Dermis microvascular lymphatic vessel endothelial cell (primary cell): ENCODE results near the gene FHL3. TPM values are rescaled to one million over a fixed set of nuclear protein-coding genes. Genes with fewer than 3 reads are reported as not detected.

Source experiments
- DNase-seq, 2 donors: peaks; one replicate each; pipeline versions ENCODE4 v3.0.0 to v3.0.0-alpha.2; 2010; ENCODE audit warnings: low read depth in 2 of 2
- total RNA-seq: library from RNA; depleted of rRNA; stranded (reverse); fragments of >200 nt; gene quantifications from 2 replicates; pipeline ENCODE4 v1.2.1, GENCODE V29; 2014

FHL3 gene
- total RNA-seq, 1 donor from 2014 or later: 10.9 TPM

DNA sequence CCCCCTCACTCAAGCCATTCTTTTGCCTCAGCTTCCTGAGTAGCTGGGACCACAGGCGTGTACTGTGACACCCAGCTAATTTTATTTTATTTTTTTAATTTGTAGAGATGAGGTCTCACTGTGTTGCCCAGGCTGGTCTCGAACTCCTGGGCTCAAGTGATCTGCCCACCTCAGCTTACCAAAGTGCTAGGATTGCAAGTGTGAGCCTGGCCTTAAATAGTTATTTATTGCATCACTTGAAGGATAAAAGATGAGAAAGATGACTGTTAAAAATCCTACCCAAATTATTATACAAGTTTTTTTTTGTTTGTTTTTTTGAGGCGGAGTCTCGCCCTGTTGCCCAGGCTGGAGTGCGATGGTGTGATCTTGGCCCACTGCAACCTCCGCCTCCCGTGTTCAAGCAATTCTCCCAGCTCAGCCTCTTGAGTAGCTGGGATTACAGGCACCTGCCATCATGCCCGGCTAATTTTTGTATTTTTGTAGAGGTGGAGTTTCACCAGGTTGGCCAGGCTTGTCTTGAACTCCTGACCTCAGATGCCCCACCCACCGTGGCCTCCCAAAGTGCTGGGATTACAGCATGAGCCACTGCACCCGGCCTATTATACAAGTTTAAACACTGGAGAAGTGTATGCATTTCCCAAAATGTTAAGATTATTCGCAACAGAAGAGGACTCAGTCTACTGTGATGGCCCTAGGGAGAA is 9.6 kb upstream of the FHL3 start:
- no peak for DNase-seq

DNA sequence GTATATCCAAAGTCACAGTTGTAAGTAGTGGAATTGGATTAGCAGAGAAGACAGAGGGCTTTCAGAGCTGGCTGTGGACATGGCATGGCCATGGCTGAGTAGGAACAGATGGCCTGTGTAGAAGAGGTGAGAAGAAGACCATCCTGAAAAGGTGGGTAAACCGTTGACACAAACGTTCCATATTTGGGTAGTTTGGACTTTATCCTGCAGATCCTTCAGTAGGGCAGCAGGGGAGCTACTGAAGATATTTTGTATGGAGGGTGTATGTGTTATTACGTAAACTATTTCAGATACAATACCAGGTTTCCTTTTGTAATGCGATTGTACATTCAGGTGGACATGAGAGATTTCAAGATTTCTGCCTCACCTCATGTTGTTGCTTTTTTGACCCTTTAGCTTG is 8.9 kb upstream of the FHL3 start:
- no peak for DNase-seq

DNA sequence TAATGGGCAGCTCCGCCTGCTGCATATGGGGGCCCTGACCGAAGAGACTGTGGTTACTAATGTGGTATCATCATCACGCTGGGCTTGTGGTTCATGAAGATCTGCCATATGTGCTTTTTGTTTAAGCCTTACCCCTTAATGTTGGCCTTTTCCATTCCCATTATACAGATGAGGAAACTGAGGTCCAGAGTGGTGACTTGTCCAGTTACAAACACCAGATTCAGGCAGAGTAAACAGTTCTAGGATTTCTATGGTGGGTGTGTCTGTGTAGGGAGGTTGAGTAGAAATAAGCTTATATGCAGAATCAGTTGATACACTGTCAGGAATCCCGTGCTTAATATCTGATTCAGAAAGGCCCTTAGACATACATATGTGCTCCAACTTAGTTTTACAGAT is 7.9 kb upstream of the FHL3 start:
- no peak for DNase-seq

DNA sequence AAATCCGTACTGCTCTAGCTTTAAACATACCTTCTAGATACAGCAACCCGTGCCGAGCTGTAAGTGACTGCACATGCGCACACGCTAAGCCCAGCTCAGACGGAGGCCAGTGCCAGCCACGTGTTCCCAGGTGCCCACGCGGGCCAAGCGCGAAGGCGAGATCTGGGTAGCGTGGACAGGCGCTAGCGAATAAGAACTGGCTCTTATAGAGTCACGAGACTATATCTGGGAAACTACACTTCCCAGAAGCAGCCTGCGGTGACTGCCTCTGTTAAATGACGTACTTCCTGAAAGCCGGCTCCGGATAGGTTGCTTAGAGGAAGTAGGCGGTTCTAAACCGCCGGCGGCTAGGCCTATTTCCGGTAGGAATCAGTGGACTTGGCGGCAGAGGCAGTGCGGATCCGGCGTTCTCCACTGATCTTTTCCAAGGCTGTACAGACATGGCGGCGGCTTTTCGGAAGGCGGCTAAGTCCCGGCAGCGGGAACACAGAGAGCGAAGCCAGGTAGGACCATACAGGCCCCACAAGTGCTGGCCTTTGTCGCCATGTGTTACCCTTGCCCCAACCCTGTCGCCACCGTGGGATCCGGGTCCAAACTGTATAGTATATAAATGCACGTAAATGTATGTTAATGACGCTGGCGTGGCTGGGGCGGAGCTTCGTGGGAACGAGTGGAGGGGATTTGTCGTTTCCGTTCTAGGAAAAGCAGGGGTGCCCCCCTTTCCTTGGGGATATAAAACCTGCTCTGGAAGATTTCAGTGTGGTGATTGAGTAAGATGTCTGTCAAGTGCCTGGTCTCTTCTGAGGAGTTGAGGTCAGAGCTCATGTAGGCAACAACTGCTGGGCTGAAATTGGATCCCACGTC is 7.3 kb upstream of the FHL3 start, which contains the start of gene UTP11:
UTP11 (plus strand) TSS at position 372 of the 864 bp plus-strand sequence; CDS start at position 441, 69 bp downstream.
- DNase-seq: peak; percentile 99 to 100

DNA sequence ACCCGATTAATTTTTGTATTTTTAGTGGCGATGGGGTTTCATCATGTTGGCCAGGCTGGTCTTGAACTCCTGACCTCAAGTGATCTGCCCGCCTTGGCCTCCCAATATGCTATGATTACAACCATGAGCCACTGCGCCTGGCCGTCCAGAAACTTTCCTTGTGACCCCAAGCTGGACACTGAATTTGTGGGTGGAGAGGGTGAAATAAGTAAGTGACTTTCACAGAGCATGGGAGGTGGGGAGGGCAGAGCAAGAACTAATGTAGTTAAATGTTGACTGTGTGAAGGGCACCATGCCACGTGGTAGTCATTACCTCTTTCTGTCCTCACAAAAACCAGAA is 4.5 kb upstream of the FHL3 start:
- DNase-seq: no peak

DNA sequence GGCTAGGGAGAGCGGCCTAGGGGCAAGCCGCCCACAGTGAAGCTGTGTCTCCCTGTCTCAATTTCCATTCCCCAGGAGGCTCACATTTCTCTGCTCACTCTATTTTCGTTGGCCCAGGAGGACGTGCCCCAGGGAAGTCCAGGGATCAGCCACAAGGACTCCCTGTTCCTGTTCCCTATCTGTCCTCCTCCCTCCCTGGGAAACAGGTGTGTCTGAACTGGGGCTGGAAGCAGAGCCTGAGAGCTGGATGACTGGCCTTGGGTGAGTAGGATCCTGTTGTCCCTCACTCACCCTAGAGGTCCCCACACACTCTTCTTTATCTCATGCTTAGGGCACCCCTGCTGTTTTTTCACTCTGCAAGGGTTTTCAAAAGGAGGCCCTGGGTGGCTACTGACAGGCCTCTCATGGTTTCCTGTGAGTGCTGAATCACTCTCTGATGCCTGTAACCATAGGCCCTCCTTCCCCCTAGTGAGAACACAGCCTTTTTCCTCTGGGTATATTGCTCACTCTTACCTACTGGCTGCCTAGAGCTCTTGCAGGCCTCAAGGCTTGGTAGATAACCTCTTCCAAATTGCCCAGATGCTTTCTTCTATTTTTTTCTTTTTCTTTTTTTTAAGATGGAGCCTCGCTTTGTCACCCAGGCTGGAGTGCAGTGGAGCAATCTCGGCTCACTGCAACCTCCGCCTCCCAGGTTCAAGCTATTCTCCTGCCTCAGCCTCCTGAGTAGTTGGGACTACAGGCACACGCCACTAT is 4.0 kb upstream of the FHL3 start:
- peak; percentile 25 to 82 for DNase-seq

DNA sequence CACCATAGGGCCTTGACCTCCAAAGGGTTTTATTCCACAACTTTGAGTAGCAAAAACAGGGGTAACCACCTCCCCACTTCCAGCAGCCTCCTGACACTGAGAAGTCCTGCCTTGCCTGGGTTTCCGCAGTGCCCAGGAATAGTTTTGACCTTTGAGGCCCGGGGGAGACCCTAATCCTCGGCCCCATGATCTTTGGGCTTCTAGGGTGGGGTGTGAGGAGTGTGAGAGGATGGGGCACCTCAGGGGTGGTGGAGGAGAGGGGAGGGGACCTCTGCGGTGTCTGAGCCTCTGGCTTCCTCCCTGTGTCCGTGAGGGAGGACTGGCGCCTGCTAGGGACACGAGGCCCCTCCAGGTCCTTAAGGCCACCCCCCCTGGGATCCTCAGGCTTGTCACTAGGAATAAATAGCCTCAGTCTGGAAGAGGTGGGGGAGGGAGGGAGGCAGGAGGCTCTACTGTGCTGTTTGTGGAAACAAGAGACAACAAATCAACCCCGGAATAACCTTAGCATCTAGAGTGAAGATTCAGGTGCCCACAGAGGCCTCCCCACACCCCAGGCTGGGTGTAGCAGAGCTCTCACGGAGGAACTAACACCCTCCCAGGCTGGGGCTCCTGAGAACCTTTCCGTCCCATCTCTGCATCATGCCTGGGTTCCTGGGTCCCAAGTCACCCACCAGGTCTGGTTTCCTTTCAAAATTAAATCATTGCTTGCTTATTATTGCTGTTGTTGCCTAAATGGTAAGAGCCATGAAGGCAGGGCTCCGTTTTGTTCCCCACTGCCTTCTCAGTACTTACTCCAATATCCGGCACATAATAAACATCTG is 904 bp upstream of the FHL3 start:
- DNase-seq: no peak

DNA sequence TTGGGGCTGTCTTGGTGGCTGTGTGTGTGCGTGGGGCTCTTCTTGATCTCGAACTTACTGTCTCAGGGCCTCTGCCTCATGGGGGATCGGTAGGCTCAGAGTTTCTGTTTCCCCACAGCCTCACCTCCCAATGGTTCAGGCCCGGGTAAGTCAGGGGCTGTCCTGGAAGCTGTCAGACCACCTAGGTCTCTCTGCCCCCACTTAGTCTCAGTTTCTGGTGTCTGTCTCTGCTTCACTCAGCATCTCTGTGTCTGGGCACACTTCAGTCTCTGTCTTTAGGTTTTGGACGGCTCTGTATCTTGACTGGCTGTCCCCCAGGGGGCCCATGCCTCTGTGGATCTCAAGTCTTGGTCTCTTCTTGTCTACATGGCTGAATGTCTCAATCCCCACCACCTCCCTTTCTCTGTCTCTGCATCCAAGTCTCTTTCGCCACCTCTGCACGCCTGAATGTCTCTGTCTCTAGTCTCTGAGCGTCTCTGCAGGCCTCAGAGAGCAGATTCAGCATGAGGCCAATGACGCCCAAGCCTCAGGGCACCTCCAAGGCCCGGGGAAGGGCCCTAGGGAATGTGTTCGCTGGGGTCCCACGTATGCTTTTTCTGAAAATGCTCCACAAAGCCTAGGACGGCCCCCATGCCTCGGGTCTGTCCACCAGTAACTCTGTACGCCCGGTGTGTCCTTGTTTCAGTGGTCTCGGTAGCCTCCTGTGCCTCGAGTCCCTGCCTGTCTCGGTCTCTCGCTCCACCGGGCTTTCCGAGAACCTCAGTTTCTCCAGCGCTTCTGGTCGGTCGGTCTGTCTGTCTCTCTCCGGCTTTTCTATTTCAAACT is 818 bp downstream of the FHL3 start:
- no peak for DNase-seq

DNA sequence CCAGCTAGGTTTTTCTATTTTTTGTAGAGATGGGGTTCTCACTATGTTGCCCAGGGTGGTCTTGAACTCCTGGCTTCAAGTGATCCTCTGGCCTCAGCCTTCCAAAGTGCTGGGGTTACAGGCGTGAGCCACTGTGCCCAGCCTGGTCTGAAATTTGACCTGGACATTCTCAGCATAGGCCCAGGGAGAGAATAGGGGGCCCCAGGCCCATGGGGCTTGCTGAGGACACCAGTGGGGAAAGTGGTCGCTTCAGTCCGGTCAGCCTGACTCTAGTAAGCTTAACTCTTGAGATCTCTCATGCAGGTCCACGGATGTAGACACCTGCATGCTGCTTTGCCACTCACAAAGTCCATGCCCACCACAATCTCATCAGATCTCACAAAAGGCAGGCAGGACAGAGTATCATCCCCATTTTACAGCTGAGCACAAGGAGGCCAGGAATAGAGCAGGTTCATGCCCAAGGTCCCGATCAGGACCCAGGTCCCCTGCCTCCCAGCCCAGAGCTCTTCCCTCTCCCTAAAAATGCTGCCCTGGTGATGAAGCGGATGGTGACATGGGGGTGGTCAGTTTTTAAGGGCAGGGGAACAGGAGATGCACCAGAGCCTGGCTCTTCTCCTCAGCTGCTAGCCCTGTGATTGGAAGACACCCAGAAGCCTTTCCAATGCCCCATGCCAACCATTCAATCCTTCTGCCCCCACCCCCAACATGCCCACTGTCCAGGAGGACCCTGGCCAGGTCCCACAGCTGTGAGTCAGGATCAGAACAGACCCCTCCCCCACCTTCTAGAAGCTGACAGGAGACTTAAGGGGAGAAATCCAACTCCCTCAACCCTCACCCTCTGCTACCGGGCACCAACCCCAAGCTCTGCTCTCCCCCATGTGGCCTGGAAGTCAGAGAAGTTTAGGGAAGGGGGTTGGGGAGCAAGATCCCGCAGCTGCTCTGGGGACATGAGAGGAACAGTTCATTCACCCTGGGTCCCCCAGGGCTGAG is 1.8 kb downstream of the FHL3 start:
- DNase-seq: peak in 1 of 2 donors; percentile 50

DNA sequence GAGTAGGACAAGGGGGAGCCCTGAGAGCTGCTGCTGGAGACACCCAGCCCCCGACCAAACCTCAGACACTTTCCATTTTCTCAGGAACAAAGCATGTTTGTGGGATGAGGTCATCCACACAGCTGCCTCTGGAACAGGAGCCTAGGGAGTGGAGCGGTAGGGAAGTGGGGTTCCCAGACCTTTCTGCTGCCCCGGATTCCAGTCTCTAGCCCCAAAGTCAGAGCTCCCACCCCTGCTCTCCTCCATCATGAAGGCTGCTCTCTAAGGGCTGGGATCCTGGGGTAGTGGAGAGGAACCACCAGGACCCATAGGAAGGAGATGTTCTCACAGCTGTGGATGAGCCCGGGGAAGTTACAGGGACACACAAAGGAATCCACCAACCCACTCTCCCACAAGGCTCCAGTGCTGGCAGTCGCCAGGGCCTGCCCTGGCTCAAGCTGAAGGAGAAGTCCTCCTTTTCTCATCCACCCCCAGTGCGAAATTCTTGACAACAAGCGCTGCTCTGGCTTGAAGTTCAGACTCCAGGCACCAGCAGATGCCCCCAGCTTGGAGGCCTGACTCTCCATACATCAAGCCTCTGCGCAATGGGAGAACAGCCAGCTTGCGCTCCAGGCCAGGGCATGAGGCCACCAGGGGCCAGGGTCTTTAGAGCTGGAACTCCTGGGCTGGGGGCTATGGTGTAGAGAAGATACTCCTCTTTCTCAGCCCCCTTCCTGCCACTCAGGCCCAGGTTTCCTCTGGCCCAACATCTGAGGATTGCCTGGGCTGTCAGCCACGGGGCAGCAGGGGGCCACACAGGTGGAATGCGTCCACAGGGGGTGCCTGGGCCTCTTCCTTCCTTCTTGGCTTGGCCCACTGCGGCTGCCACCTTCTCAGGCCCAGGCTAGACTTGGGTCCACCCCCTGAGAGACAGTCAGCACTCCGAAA is 4.5 kb downstream of the FHL3 start:
- DNase-seq: peak in 1 of 2 donors; percentile 83

DNA sequence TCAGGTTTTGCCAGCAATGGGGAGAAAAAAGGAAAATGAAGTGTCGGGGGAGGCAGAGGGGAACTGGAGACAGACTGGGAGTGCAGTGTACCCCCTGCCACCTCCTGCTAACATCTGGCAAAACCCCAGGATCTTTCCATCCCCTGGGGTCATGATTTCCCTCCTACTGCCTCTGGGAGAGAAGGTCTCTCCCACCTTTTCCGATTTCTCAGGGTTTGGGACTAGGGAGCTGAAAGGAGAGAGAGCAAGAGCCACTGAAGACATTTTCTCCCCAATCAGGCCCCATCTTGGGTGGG is 5.1 kb downstream of the FHL3 start:
- no peak for DNase-seq

DNA sequence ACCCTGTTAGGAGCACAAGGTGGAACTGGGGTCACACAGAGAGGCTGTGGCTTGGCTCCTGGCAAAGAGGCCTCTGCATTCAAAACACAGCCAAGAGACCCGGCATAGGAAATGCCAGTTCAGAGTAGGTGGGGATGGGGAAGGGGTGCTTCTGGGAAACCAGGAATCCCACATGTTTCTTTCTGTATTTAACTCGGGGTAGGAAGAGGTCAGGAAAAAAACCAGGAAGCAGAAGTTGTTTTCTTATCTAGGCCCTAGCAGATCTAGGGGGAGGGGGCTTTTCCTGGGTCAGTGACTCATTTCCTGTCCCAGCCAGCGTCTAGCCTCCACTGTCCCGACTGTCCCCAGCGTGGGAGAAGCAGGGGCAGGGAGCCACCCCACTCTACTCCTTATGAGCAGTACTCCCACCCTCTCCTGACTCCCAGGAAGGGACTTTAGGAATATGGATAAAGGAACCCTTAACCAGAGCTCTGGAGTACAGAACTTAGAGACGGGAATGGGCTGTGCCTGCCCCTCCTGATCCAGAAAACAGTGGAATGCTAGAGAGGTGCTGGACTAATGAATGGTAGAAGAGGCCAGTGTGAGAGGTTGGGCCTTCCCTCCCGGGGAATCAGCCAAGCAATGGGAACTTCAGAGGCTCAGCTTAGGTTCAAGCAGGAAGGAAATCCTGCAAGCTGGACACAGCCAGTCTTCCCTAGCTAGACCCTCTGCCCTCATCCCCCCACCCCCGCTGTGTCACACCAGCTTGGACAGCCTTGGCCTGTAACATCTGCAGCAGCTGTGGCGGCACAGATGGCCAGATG is 5.7 kb downstream of the FHL3 start:
- peak; percentile 68 to 89 for DNase-seq

DNA sequence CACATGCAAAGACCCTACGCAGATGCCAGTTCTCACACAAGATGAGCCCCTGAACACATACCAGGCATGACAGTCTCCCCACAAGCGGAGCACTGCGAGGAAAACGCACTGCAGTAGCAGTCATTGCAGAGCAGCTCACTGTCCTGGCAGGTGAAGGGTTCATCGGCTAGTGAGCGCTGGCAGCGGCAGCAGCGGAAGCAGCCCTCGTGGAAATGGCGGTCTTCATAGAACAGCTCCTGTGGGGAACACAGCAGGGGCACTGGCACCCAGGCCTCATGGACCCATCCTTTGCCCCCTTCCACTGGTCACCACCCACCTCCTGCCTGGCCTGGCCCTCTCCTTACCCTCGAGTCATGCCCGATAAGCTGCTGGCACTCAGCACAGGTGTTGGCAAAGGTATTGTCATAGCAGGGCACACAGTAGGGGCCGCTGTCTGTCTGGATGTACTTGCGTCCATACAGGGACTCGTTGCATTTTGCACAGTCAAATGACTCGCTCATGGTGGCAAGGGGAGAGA is 6.3 kb downstream of the FHL3 start:
- no peak for DNase-seq

DNA sequence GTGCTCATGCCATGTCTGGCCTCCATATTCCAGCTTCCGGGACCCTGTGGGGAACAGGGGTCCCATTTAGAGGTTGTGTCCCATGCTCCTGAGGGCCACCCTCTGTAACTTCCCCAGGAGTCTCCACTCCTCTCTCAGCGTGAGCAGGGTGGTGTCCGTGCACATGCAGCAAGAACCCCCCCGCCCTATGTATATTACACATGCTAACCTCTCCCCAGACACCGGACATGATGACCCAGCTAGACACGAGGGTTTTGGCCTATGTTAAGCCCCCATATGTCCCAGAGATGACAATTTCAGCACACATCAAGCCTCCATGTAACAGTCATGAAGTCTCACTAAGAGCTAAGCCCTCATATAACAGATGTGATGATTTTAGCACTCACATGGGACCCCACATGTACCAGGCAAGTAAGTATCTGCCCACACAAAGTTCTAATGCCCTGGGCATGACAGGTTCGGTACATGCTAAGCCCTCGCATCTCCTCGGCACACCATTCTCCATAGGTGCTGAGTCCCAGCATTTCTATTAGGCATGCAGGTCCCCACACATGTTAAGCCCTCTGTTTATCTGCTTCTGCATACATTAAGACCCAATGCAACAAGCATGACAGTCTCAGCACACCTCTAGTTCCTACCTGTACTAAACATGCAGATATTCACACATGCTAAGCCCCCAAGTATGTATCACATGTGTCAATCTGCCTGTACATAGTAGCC is 7.1 kb downstream of the FHL3 start:
- no peak for DNase-seq

DNA sequence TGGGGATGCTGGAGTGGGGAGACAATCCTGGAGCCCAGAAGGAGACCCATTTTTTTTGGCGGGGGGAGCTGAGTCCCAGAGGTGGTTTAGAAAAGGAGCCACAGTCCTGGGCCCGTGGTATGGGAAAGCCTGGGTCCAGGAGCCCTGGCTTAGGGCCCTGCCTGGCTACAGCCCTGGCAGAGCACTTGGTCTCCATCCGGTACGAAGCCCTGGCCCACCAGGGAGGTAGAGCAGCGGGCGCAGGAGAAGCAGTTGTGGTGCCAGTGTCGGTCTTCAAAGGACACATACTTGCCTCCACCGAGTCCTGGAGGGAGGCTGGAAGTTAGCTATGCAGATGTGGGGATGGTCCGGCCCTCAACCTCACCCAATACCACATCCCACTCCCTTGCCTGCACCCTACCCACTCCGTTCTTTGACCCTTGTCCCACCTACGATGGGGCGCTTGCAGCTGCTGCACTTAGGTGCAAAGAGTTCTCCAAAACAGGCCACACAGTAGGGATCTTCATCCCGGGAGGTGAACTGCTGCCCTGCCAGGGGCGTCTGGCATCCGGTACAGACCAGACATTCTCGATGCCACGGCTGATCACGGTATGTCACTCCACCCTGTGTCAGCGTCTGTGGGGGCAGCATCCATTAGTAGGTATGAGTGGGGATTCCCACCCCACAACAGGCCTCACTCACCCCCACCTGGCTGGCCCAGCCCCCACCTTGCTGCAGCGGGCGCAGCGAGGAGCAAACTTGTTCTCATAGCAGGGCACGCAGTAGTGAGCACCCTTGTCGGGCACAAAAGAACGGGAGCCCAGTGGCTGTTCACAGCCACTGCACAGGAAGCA is 7.8 kb downstream of the FHL3 start:
- DNase-seq: no peak
